Islet of Langerhans (tissue), 1 donor: ENCODE measurements around the gene BBX.
"Not testable (repeated sequence)": the region's sequence is repeated elsewhere in the genome, so short reads cannot be mapped to it uniquely, and the experiment has no call there.

Experiments
- FAIRE-seq: peaks from one replicate; lab custom pipeline; 2011; peaks lifted over from hg19 to GRCh38; lab: Jason Lieb, UNC

Gene BBX

DNA sequence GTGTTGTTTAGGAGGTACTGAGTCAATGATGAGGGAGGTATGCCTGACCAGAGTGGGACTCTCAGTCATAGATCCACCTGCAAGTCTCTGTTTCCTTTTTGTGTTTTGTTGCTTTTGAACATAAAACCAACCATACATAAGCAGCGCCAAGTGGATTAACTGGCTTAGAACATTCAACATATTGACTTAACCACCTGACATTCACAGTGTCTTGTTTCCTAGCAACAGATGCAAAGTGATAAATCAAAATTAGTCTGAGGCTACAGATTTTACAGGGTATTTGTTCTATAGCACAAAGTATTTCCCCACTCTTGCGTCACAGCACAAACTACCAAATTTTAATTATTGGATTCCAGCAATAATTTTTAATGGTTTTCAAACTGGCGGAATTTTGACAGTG is 283.8 kb downstream of the BBX start:
- no peak for FAIRE-seq

GRCh38 chr3:107810171-107811071 is 287.7 kb downstream of the BBX start:
- FAIRE-seq = peak; percentile 99

GRCh38 chr3:107813026-107813425 is 290.3 kb downstream of the BBX start:
- no peak for FAIRE-seq

DNA sequence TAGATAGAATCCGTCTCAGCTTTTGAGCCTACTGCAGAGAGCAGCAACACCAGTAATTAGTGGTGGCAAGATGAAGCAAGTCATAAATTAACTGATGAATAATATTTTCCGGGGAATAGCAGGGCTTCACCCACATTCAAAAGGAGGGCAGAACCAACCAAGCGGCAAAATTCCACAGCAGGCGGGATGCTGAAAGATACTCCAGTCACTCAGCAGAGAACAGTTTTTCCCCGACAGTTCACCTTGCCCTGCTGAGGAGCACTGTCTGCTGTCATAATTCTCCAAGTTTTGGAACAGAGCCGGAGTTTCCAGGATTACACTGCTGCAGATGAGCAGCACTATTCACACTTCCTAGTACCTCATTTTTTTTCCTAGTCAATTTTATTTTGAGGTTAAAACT is 293.3 kb downstream of the BBX start:
- no peak for FAIRE-seq

- no peak for FAIRE-seq
Observed at GRCh38 chr3:107817076-107817475, 294.3 kb downstream of the BBX start.

DNA sequence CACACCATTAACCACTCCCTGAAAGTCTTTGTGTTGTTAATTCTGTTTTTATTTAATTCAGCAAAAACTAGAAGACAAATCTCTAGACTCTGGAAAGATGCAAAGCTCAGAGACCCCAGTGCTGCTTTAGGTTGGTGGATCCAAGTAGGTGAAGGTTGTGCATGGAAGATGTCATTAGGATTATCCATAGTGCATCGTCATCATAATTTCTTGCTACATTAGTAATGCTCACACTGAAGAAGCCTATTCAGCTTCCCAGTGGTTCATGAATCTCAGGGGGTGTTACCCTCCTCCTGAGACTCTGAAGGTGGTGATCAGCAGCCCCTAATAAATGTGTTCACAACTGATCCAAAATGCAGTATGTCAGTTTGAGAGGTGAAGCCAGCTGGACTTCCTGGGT is 295.3 kb downstream of the BBX start:
- FAIRE-seq = no peak

DNA sequence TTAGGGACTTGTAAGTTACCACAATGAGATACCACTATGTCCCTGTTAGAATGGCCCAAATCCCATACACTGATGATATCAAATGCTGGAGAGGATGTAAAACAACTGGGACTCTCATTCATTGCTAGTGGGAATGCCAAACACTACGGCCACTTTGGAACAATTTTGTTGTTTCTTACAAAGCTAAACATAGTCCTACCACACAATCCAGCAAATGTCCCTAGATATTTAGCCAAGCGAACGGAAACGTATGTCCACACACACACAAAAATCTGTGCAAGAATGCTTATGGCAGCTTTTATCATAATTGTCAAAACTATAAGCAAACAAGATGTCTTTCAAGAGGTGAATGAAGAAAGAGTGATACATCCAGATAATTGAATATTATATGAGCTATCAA is 296.9 kb downstream of the BBX start:
- no peak for FAIRE-seq

DNA sequence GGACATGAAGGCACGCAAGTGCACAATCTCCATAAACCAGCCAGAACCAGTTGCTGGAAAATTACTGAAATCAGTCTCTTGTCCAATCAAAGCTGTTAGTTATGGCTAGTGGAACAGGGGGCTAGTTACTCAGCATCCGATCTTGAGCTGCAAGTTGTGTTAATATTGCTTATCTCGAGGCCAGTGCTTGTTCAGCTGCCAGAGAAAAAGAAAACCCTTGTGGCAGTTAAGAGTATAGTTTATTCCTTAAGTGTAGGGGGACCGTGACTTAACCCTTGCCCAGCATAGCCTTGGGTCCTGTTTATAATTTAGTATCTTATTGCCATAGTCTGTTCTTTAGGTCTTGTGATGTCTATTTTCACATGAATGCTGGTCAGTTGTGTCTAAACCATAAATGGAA is 299.5 kb downstream of the BBX start:
- no peak for FAIRE-seq

- FAIRE-seq = no peak
Observed at GRCh38 chr3:107824822-107825371, 302.1 kb downstream of the BBX start.

GRCh38 chr3:107825556-107825955 is 302.8 kb downstream of the BBX start:
- FAIRE-seq = no peak

DNA sequence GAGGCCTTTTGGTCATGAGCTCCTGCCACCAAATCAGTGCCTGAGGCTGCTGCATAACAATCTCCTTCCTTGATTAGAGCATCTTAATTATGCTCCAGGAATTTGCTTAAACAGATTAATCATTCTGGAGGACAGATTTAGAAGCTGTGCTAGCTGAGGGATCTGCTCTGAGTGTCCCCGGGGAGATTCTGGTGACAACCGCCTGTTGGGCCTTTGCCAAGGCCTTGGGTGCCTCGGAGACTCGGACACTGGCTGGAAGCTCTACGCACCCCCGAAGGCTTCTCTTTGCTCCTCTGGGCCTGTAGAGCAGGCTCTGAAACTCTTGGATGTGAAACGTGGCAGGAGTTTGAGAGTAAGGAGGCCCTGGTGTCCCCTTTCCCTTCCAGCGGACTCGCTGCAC is 304.0 kb downstream of the BBX start:
- no peak for FAIRE-seq

GRCh38 chr3:107829185-107829584 is 306.4 kb downstream of the BBX start:
- no peak for FAIRE-seq

- no peak for FAIRE-seq
Observed at GRCh38 chr3:107831590-107831989, 308.8 kb downstream of the BBX start.

DNA sequence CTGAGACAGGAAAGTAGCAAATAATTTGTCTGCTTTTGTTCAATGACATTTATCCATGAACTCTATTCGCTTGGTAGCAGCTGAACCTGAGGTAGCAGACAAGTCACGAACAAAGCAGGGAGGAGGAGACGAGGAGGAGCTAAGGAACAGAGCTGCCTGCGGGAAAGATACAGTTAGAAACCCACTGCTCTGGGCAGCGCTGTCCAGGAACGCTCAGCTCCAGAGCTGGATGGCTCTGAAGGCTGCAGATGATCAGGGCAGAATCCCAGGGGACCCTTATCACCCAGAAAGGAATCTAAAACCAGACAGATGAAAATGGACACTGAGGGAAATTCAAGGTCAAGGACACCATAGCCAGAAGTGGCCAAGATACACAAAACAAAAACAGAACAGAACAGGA is 310.3 kb downstream of the BBX start:
- FAIRE-seq = no peak

- no peak for FAIRE-seq
Observed at GRCh38 chr3:107833722-107834416, 311.1 kb downstream of the BBX start.

GRCh38 chr3:107835001-107835400 is 312.2 kb downstream of the BBX start:
- not testable (repeated sequence) for FAIRE-seq

DNA sequence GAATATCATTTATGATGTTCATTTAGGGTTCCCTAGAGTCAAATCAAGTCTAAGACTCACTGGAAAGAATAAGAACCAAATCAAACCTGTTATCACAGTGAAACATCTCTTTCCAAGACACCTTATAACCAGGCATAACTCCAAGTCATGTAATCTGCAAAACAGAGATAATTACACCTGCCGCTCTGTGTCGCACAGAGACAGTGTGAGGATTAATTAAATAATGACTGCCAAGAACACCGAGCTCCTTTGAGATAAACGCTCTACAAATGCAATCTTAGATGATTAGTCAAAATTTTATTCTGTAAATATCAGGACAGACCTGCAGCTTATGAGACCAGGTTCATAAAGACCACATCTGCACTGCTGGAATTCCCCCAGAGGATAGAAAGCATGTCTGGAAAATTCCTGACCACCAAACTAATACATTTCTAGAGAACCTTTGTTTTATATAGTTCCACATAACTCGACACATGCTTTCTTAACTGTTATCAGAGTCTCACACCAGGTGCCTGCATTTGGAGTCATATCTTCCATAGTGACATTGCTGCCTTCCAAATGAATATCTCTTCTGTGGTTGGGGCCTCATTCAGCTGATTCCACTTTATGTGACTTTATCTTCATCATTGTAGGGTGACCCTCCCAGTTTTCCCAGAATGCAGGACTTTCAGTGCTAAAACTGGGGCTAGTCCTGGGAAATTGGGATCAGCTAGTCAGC is 315.3 kb downstream of the BBX start:
- no peak for FAIRE-seq

DNA sequence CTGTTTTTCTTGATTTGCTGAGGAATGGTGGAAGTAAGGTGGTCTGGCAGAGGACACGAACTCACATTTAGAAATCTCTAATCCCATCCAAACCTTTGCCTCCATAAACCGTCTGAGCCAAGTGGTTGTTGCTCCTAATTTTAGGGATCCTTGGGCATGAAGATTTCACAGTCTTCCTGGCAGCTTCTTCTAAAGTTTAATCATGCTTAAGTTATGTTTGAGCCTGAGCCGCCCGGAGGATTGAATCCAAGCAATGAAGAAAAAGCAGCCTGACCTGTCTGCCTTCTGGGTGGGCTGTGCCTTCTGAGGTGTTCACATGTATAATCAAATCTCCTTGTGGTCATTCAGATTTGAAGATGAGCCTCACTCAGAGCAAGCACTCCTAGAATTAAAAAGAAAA is 319.1 kb downstream of the BBX start:
- FAIRE-seq = no peak

GRCh38 chr3:107842940-107843339 is 320.2 kb downstream of the BBX start:
- no peak for FAIRE-seq

DNA sequence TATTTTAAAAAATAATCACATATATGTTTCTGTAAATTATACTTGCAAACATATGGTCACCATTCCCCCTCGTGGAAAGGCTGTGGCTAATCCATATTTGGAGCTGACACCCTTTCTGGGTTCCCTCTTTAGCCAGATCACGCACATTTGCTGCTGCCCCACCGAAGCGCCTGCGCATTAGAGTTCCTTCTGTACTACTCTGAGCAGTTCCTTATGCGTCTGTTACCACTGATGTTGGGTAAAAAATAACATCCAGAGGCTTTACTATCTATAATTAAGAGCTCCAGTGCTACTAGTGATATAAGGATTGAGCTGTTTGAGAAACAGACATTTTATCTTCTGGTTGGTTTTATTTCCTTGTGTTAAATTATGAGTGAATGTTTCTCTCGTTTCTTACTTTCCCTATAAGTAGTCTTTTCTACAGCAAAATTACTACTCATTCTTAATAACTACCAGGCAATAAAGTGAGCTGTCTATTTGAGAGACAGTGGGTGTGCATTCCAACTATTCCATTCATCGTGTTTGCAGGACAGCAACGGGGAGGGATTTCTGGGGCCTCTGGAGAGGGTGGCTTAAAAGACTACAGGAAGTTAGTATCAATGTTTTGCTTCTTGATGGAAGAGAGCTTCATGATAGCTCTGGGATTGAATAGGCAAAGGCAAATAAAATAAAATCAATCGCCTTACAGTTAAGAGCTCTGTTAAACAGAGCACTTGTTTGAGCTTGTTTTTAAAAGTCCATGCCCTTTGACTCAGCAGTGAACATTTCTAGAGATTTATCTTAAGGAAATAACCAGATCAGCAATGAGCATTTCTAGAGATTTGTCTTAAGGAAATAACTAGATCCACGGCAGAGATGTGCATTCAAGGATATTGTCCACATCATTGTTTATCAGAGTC is 322.9 kb downstream of the BBX start:
- no peak for FAIRE-seq

DNA sequence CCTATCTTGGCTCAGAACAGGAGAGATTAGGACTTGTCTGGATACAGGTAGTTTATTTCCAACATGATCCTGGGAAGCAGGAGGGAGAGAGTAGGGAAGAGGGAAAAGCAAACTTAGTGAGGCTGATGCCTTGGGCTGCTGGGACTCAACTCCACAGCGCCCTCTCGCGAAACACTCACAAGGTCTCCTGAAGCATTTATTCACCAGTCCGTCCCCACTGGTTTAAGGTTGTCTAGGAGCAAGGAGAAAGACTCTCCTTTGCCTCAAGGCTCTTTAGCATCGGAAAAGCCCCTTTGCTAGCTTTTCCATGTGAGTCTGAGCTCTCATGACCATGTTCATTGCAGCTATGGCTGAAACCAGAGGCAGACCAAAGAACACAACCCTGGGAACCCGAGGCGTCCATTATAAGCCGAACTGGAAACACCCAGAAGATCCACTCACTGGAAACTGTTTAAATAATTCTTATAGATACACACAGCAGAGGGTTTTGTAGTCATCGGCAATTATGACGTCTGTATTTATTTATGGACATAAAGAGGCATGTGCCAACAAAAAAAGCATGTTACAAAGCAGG is 323.6 kb downstream of the BBX start:
- no peak for FAIRE-seq
